HepG2 (cell line): ENCODE results near the gene LMCD1. TPM values are rescaled to one million over a fixed set of nuclear protein-coding genes. Genes with fewer than 3 reads are reported as not detected.

Source experiments
- ATAC-seq: fragments of 200-7000 bp; cut with Tn5 transposase; 3 replicates; pipeline ENCODE4 v1.9.1; 2020; ENCODE audit warnings: mild to moderate bottlenecking, moderate library complexity
- BruUV-seq: library from RNA; stranded (reverse); fragments of 400-500 nt; replicated peaks from 2 replicates; lab custom pipeline; 2021; lab: Mats Ljungman, UMichigan
- CTCF ChIA-PET: fragments of 300-600 bp; formaldehyde crosslinking; extraction: SDS; loops from one replicate; lab custom pipeline; 2021; ENCODE audit warnings: low total read pairs, inconsistent platforms, low intra/inter-chr PET ratio; lab: Yijun Ruan, JAX
- POLR2A ChIA-PET: fragments of 350-600 bp; sonication (Branson Sonifier 250); formaldehyde crosslinking; loops from one replicate; lab custom pipeline; 2020; ENCODE audit warnings: antibody characterized with exemption, inconsistent platforms; lab: Yijun Ruan, JAX
- DNase-seq: peaks from one replicate; pipeline ENCODE4 v3.0.0-alpha.2; 2015; ENCODE audit warnings: low spot score
- FAIRE-seq: peaks from 3 replicates; lab custom pipeline; 2011; peaks lifted over from hg19 to GRCh38; lab: Jason Lieb, UNC
- H2AFZ ChIP-seq: one replicate; pipeline ENCODE4 v1.6.1; 2011; ENCODE audit warnings: low read length, inconsistent platforms
- H3K27ac ChIP-seq: fragments of 300-600 bp; 3 replicates; pipeline ENCODE4 v1.8.0; 2011; ENCODE audit warnings: mixed run types, mild to moderate bottlenecking, mixed read lengths, low read length, inconsistent platforms; ENCODE audit not compliant: insufficient read depth; ENCODE audit errors: extremely low read length
- H3K27me3 ChIP-seq, 2 experiments: fragments of 200-600 bp in 1 of 2; 2 replicates in 1 of 2; 3 replicates in 1 of 2; pipeline versions ENCODE4 v1.6.0 to v1.8.0; 2011; ENCODE audit warnings: low read length in 2 of 2, mild to moderate bottlenecking in 2 of 2, moderate library complexity in 2 of 2, inconsistent platforms in 1 of 2; ENCODE audit not compliant: insufficient read depth in 2 of 2, control insufficient read depth in 1 of 2
- H3K36me3 ChIP-seq, 2 experiments: fragments of 200-600 bp in 1 of 2; replicated peaks in 1 of 2; 2 replicates in 1 of 2; 3 replicates in 1 of 2; pipeline versions ENCODE4 v1.5.1 to v1.8.0; 2011; ENCODE audit warnings: low read length in 2 of 2, inconsistent platforms in 1 of 2; ENCODE audit not compliant: insufficient read depth in 2 of 2, control insufficient read depth in 1 of 2
- H3K4me1 ChIP-seq: 2 replicates; pipeline ENCODE4 v1.5.1; 2012; ENCODE audit warnings: low read length, inconsistent platforms; ENCODE audit not compliant: insufficient read depth
- H3K4me2 ChIP-seq: 2 replicates; pipeline ENCODE4 v1.6.0; 2011; ENCODE audit warnings: low read depth, low read length, inconsistent platforms
- H3K4me3 ChIP-seq, 3 experiments: fragments of 200-600 bp in 1 of 3; sonication (generic), shearing (Covaris generic) in 1 of 3; replicated peaks in 1 of 3; 2 replicates each; pipeline ENCODE4 v1.5.1; 2011 to 2016; ENCODE audit warnings: low read length in 3 of 3, inconsistent platforms in 2 of 3, low read depth in 2 of 3, mild to moderate bottlenecking in 2 of 3, control low read depth in 1 of 3, mixed read lengths in 1 of 3; ENCODE audit not compliant: insufficient read depth in 1 of 3
- H3K79me2 ChIP-seq: one replicate; pipeline ENCODE4 v1.6.1; 2011; ENCODE audit warnings: low read length, inconsistent platforms; ENCODE audit not compliant: insufficient read depth
- H3K9ac ChIP-seq: 2 replicates; pipeline ENCODE4 v1.6.0; 2011; ENCODE audit warnings: mild to moderate bottlenecking, low read depth, low read length, inconsistent platforms; ENCODE audit not compliant: insufficient read depth
- H3K9me3 ChIP-seq: 2 replicates; pipeline ENCODE4 v1.5.1; 2012; ENCODE audit warnings: mild to moderate bottlenecking, low read length
- H4K20me1 ChIP-seq: 2 replicates; pipeline ENCODE4 v1.6.0; 2011; ENCODE audit warnings: inconsistent platforms, mild to moderate bottlenecking, low read length, moderate library complexity; ENCODE audit not compliant: insufficient read depth
- CCDC6 ChIP-seq: sonication (generic); formaldehyde crosslinking; IDR thresholded peaks from 2 replicates; pipeline ENCODE4 v1.8.1; 2022; ENCODE audit warnings: mild to moderate bottlenecking, missing genetic modification reagents, moderate library complexity
- DZIP1 ChIP-seq: sonication (generic); formaldehyde crosslinking; IDR thresholded peaks from 2 replicates; pipeline ENCODE4 v1.5.0; 2020; ENCODE audit warnings: mild to moderate bottlenecking, missing genetic modification reagents
- FOXA3 ChIP-seq: IDR thresholded peaks from 2 replicates; pipeline ENCODE4 v1.6.1; 2016; ENCODE audit warnings: missing genetic modification reagents, missing compliant biosample characterization
- MTF1 ChIP-seq: sonication (generic); formaldehyde crosslinking; IDR thresholded peaks from 2 replicates; pipeline ENCODE4 v1.5.0; 2020; ENCODE audit warnings: missing genetic modification reagents
- NBN ChIP-seq: fragments of 450-650 bp; conservative IDR thresholded peaks from 2 replicates; pipeline ENCODE4 v1.6.1; 2017
- SRSF4 ChIP-seq: fragments of 200-400 bp; formaldehyde crosslinking; IDR thresholded peaks from one replicate; pipeline ENCODE4 v1.6.1; 2018; ENCODE audit warnings: mild to moderate bottlenecking, low read depth, low read length, moderate library complexity; ENCODE audit not compliant: poor library complexity, severe bottlenecking
- ZNF354B ChIP-seq: sonication (generic); formaldehyde crosslinking; IDR thresholded peaks from 2 replicates; pipeline ENCODE4 v1.8.0; 2022; ENCODE audit warnings: mild to moderate bottlenecking, missing genetic modification reagents
- ZNF773 ChIP-seq: sonication (generic); formaldehyde crosslinking; IDR thresholded peaks from 2 replicates; pipeline ENCODE4 v1.4.0; 2020; ENCODE audit warnings: missing genetic modification reagents, borderline replicate concordance
- WGBS: methylation state at CpG from one replicate; pipeline ENCODE4 v1.1.6; 2017; ENCODE audit warnings: low lambda C conversion rate; 5-methylcytosine and 5-hydroxymethylcytosine counted together
- in situ Hi-C: cut with HindIII; loops from 2 replicates; pipeline ENCODE4 v1.10.0; 2017; ENCODE audit warnings: low pct_unique_long_range_greater_than_20kb; ENCODE audit not compliant: extremely low pct_ligation_motif_present
- intact Hi-C: fragments of 100-400 bp; cut with micrococcal nuclease; formaldehyde crosslinking; loops from one replicate; pipeline ENCODE4 v1.10.0; 2022; ENCODE audit not compliant: unreplicated experiment
- polyA plus RNA-seq, 8 experiments: library from polyadenylated mRNA; depleted of rRNA in 3 of 8; stranded (reverse) in 7 of 8; unstranded in 1 of 8; fragments of >200 nt; fragmentation: Illumina TruSeq in 4 of 8; extraction: Trizol in 4 of 8; gene quantifications; 2 replicates each; pipeline versions ENCODE4 v1.2.1 to v1.2.3, GENCODE V29; 2011 to 2016; ENCODE audit warnings: low read depth in 4 of 8, missing spikeins in 1 of 8, mixed read lengths in 1 of 8; ENCODE audit not compliant: insufficient read depth in 1 of 8
- total RNA-seq, 5 experiments: library from RNA; depleted of rRNA; stranded (reverse); fragments of >200 nt; fragmentation: Illumina TruSeq; extraction: Trizol; gene quantifications; 2 replicates each; pipeline ENCODE4 v1.2.3, GENCODE V29; 2016; ENCODE audit warnings: low read depth in 1 of 5

Gene LMCD1
- total and polyA plus RNA-seq, 2 of the 13 experiments (the other 11 are each of a cell fraction or from before 2014, with no cell fraction given), result 6.2 to 7.1 TPM

DNA sequence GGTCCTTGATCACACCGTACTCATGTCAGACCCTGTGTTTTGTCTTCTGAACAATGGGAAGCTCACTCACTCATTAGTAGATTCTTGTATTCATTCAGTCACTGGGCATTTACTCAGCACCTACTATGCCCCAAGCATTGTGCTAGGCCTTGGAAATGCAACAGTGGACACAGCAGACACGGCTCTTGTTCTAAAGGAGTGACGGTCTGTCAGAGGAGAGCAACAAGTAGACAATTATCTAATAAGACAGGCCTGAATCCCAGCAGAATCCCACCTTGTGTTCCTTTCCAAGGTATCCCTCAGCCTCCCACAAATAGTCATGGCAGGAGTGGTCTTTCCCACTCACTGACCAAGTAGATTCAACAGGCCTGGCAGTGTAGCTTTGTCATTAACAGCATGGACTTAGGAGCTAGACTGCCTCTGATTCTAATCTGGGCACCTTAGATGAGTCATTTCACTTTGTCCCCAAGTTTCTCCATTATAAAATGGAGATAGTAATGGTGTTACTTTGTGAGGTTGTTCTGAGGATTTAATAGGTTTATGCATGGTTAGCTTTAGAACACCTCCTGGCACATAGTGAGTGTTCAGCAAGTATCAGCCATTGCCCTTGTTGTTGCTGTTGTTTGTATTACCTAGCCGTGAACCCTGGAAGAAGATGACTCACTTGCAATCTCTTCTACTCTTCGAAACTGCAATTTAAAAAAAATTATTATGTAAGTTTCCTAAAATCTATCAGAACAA is 73.9 kb downstream of the LMCD1 start:
- Histone ChIP-seq H3K9me3 (no peaks in the 10 kb centered on the region), H3K4me2 (no peak overlapping the region), H3K79me2 (no peaks in the 10 kb centered on the region), H2AFZ (no peak overlapping the region), H4K20me1 (no peaks in the 10 kb centered on the region), H3K27me3 (no peaks in the 10 kb centered on the region), H3K27ac (no peak overlapping the region)
- DNase-seq (no peak), FAIRE-seq (no peak), ATAC-seq (no peak)
- CTCF ChIA-PET, result no interaction called here
- 79% methylated on average over 5 of the region's 5 CpGs for WGBS
- TF ChIP-seq MTF1 (CRISPR knock-in tag) (no peak), FOXA3 (CRISPR knock-in tag) (no peak), ZNF773 (no peak), SRSF4 (no peak), DZIP1 (CRISPR knock-in tag) (no peak), NBN (no peak), CCDC6 (no peak), ZNF354B (CRISPR knock-in tag) (no peak)
- TF ChIP-seq, all 625 proteins: peak for 0
- POLR2A ChIA-PET, result no interaction called here
- no TSS peak for BruUV-seq
- H3K9ac ChIP-seq, result no peak overlapping the region
- intact Hi-C loops (no loop called here), in situ Hi-C loops (no loop called here)
- H3K36me3 ChIP-seq, result no peaks in the 10 kb centered on the region; a peak in 1 of 5 replicates
- no peak overlapping the region for H3K4me3 ChIP-seq
- H3K4me1 ChIP-seq, result no peaks in the 10 kb centered on the region; the same call in 1 of the 2 replicates
